Non-pigmented ciliary epithelial cell (primary cell): ENCODE measurements around the gene KRTAP12-1.
"Not testable (repeated sequence)": the region's sequence is repeated elsewhere in the genome, so short reads cannot be mapped to it uniquely, and the experiment has no call there.

Source experiments
- DNase-seq: peaks from one replicate; pipeline ENCODE4 v3.0.0-alpha.2; 2010; ENCODE audit warnings: low read depth

KRTAP12-1 gene

DNA sequence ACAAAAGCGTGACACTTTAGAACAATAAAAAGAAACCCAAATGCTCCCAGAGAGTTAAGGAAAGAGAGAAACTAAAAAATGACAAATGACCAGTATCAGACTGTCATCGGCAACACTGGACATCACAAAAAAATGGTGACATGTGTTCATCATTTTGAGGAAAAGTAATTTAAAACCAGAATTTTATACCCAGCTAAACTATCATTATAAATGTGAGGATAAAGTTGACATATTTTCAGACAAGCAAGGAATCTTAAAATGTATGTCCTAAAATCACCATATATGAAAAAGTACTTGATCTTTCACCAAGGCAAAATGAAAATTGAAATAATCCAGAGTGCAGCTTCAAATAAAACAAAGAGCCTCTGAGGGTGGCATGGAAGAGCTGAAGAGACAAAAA, 37.1 kb downstream of the KRTAP12-1 start:
- DNase-seq: no peak

DNA sequence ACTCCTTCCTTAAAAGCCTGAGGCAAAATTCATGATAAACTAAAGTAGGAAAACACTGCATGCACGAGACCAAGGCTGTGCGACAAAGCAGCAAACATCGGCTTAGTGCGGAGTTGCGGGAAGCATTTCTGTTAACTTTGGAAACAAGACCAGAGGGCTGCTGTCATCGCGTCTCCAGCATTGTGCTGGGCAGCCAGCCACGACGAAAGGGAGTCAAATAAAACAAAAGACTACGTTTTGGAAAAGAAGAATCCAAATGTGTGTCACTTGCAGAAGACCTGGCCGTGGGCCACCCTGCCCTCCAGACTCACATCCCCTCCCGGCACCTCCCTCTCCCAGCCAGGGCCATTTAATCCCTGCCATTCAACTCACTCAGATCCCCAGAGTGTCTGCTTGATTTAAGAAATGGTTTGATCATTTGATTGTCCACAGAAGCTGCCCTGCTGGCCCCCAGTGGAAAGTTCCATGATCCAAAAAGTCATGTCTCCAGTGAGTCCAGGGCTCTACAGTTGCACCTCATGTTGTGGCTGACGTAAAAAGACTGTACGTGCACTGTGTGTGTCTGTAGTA, 38.1 kb downstream of the KRTAP12-1 start:
- no peak for DNase-seq

DNA sequence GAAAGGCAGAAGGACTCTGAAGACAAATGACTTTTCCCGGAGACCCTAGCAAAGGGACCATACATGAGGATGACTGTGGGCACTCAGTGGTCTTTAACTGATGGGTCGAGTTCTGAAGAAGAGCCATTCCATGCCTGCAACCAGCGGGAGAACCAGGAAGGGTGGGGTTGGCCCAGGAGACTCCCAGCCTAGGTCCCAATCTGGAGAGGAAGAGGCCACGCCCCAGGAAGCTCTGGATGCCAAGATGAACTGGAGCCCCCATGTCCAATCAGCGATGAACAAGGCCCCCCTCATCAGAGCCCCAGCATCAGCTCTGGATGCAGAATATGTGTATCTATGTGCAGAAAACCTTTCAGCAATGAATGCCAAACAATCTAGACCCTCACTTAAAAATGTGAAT, 41.2 kb downstream of the KRTAP12-1 start:
- no peak for DNase-seq

DNA sequence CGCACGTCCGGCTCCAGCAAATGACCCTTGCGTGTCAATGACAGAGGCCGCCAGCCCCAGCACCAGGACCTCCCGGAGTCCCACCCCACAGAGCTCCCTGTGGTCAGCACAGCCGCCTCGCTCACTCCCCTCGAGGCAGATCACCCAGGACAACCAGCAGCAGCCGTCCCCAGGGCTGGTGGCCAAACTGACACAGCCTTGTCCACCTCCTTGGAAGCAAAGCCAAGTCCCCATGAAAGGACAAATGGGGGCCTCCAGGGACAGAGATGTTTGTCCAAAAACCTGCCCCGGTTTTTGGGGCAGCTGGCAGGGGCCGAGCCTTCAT, 42.7 kb downstream of the KRTAP12-1 start:
- DNase-seq: no peak

DNA sequence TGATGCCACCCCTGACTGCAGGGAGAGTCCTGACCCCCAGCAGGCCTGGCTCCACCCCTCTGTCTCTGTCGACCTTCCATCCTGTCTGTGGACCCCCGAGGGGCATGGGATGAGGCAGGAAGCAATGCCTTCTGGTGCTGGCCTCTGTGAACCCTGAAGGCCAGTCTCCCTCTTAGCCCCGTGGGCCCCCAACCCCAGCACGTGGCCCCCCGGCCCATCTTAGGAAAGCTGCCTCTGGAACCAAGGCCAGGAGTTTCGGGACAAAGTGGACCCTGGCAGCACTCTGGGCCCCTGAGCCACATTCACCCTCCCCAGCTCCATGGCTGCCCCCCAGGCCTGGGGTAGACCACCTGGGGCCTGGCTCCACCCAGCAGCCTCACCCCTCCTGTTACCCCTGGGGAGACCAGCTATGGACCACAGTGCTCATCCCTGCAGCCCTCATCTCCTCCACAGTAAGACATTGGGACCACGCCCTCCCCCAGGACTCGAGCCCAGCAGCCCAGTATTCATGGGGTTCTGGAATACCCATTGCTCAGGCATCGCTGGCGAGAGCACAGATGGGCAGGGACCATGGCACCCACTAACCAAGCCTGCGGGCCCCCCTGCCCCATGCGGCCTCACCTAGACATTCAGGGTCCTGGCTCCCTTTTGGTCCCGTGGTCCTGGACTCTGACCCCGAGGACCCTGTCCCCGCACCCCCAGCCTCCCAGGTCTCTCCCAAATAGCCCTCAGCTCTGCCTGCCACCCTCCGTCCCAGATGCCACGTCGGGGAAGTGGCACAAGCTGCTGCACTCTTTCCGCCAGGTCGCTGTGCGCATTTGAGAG, 43.2 kb downstream of the KRTAP12-1 start:
- not testable (repeated sequence) for DNase-seq

DNA sequence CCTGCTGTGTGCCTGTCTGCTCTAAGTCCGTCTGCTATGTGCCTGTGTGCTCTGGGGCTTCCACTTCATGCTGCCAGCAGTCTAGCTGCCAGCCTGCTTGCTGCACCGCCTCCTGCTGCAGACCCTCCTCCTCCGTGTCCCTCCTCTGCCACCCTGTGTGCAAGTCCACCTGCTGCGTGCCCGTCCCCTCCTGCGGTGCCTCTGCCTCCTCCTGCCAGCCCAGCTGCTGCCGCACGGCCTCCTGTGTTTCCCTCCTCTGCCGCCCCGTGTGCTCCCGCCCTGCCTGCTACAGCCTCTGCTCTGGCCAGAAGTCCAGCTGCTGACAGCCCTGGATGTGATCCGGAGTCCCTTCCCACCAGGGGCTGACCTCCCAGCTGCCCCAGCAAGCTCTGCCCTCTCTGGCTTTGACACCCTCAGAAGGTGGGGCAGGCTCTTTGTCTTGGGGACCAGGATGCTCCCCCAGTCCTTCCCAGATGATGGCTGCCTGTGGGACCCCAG, 44.1 kb downstream of the KRTAP12-1 start:
- DNase-seq: not testable (repeated sequence)

DNA sequence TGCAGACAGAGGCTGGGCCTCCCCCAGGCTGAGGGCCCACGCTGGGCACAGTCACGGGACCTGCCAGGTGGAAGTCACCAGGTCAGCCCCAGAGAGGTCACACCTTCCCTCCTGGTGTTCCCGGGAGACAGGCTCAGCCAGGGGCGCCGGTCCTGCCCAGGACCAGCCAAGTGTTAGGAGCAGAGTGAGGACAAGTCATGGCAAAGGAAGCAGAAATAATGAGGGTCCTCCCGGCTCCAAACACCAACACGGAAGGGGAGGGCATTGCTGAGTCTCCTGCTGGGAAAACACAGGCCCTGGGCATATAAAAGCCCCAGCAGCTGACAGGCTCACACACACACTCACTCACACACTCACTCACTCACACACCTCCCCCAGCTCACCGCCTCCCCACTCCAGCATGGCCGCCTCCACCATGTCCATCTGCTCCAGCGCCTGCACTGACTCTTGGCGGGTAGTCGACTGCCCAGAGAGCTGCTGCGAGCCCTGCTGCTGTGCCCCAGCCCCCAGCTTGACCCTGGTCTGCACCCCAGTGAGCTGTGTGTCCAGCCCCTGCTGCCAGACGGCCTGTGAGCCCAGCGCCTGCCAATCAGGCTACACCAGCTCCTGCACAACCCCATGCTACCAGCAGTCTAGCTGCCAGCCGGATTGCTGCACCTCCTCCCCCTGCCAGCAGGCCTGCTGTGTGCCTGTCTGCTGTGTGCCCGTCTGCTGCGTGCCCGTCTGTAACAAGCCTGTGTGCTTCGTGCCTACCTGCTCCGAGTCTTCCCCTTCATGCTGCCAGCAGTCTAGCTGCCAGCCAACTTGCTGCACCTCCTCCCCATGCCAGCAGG, 44.7 kb downstream of the KRTAP12-1 start, which contains the start of gene KRTAP10-10:
Gene KRTAP10-10 (plus strand): TSS at position 339 of the 833 bp plus-strand sequence. CDS start 62 bp downstream, at position 401.
- DNase-seq: no peak

DNA sequence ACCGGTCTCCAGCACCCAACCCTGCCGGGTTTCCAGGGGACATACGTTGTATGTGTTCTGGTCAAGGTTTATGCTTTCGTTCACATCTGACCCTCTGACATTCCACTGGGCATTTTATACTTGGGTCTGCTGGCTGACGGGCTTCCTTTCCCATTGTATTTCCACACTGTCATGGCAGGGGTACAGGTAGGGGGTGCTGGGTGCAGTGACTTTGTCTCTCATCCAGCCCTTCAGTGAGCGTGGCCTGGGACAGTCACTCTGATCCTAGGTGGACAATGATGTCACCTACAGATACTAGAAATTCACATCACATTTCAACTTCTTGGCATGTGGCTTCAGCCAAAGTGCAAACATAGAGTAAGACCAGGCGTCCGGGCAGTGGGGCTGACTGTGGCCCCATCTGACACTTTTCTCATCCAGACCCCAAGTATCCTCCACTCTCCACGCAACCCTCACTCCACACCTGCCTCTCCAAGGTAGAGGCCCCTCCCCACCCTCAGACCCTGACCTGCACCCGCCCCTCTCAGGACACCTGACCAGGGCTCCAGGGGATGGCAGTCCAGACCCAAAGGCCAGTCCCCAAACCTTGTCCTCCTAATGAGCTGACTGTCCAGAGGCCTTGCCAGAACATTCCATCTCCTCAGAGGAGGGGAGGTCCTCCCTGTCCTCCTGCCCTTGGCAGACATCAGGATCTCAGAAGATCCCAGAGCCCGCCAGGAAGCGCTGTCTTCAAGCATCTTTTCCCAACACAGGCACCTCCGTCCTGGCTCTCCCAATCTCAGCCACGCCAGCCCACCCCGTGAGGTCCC, 45.5 kb downstream of the KRTAP12-1 start:
- no peak for DNase-seq

DNA sequence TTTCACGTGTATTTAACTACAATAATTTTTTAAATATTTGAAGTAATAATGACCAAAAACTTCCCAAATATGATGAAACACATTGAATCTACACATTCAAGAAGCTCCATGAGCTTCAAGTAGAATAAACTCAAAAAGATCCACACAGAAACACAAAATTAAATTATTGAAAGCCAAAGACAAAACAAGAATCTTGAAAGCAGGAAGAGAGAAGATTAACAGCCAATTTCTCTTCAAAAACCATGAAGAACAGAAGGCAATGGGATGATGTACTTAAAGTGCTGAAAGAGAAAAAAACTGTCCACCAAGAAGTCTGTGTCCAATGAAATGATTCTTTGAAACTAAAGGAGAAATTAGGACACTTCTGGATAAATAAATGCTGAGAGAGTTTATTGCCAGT, 49.9 kb downstream of the KRTAP12-1 start:
- no peak for DNase-seq
